K562 (cell line): ENCODE data around the gene MPI. TPM values are rescaled to one million over a fixed set of nuclear protein-coding genes. Genes with fewer than 3 reads are reported as not detected.

Source experiments
- ELK1 ChIP-seq: sonication (generic); formaldehyde crosslinking; IDR thresholded peaks from 2 replicates; pipeline ENCODE4 v1.8.1; 2022; ENCODE audit warnings: missing genetic modification reagents
- MEF2D ChIP-seq: conservative IDR thresholded peaks from 2 replicates; pipeline ENCODE4 v1.6.1; 2016; ENCODE audit warnings: low read depth, missing genetic modification characterization, missing compliant biosample characterization
- NEUROD1 ChIP-seq: fragments of 150-350 bp; IDR thresholded peaks from 2 replicates; pipeline ENCODE4 v1.6.1; 2014; ENCODE audit warnings: borderline replicate concordance, low read length, low read depth; ENCODE audit not compliant: partially characterized antibody
- NFATC3 ChIP-seq: fragments of 450-650 bp; IDR thresholded peaks from 2 replicates; pipeline ENCODE4 v1.6.1; 2017; ENCODE audit warnings: mild to moderate bottlenecking
- SNIP1 ChIP-seq: fragments of 450-650 bp; IDR thresholded peaks from 2 replicates; pipeline ENCODE4 v1.7.1; 2017; ENCODE audit warnings: low read depth, mild to moderate bottlenecking
- TCF7 ChIP-seq: sonication (generic); IDR thresholded peaks from 2 replicates; pipeline ENCODE4 v1.6.1; 2016; ENCODE audit warnings: antibody characterized with exemption, borderline replicate concordance
- polyA plus RNA-seq, 8 experiments: library from polyadenylated mRNA; depleted of rRNA in 4 of 8; stranded (reverse) in 5 of 8; unstranded in 3 of 8; fragments of >200 nt; fragmentation: Nextera tagmentation in 2 of 8; fragmentation: Illumina TruSeq in 1 of 8; extraction: Ambion mirVana in 2 of 8; extraction: Trizol in 1 of 8; gene quantifications; 2 replicates each; pipeline versions ENCODE4 v1.2.1 to v1.2.3, GENCODE V29; 2011 to 2014; ENCODE audit warnings: inconsistent platforms in 1 of 8, missing spikeins in 1 of 8
- total RNA-seq, 7 experiments: library from RNA; depleted of rRNA in 6 of 7; stranded (reverse); fragments of >200 nt in 6 of 7; fragmentation: Illumina TruSeq in 2 of 7; extraction: Trizol in 2 of 7; gene quantifications; 2 replicates each; pipeline versions ENCODE4 v1.2.1 to v1.2.3, GENCODE V29; 2011 to 2021; ENCODE audit warnings: low replicate concordance in 1 of 7
- TF ChIP-seq, protein P1 (sequence below): fragments of 450-650 bp; IDR thresholded peaks from 2 replicates; pipeline ENCODE4 v1.6.1; 2016; ENCODE audit warnings: mild to moderate bottlenecking, moderate library complexity
- TF ChIP-seq, protein P2 (sequence below): sonication (generic); formaldehyde crosslinking; IDR thresholded peaks from 2 replicates; pipeline ENCODE4 v1.8.0; 2022; ENCODE audit warnings: missing genetic modification reagents, mild to moderate bottlenecking, borderline replicate concordance
- TF ChIP-seq, protein P3 (sequence below): sonication (generic); formaldehyde crosslinking; IDR thresholded peaks from 2 replicates; pipeline ENCODE4 v1.8.1; 2023; ENCODE audit warnings: mild to moderate bottlenecking, missing genetic modification reagents

The MPI gene
- total and polyA plus RNA-seq, 9 of the 15 experiments (the other 6 are each of a cell fraction or from before 2014, with no cell fraction given), result 30.7 to 105 (median 40.5) TPM

GRCh38 chr15:74842581-74843444, 47.0 kb upstream of the MPI start, which contains the start of gene ULK3 (continued):
- TF ChIP-seq NEUROD1 (peak; percentile 22), MEF2D (tag) (no peak), ELK1 (CRISPR knock-in tag) (no peak), NFATC3 (no peak), SNIP1 (no peak), TCF7 (no peak)
- TF ChIP-seq, protein P1, sequence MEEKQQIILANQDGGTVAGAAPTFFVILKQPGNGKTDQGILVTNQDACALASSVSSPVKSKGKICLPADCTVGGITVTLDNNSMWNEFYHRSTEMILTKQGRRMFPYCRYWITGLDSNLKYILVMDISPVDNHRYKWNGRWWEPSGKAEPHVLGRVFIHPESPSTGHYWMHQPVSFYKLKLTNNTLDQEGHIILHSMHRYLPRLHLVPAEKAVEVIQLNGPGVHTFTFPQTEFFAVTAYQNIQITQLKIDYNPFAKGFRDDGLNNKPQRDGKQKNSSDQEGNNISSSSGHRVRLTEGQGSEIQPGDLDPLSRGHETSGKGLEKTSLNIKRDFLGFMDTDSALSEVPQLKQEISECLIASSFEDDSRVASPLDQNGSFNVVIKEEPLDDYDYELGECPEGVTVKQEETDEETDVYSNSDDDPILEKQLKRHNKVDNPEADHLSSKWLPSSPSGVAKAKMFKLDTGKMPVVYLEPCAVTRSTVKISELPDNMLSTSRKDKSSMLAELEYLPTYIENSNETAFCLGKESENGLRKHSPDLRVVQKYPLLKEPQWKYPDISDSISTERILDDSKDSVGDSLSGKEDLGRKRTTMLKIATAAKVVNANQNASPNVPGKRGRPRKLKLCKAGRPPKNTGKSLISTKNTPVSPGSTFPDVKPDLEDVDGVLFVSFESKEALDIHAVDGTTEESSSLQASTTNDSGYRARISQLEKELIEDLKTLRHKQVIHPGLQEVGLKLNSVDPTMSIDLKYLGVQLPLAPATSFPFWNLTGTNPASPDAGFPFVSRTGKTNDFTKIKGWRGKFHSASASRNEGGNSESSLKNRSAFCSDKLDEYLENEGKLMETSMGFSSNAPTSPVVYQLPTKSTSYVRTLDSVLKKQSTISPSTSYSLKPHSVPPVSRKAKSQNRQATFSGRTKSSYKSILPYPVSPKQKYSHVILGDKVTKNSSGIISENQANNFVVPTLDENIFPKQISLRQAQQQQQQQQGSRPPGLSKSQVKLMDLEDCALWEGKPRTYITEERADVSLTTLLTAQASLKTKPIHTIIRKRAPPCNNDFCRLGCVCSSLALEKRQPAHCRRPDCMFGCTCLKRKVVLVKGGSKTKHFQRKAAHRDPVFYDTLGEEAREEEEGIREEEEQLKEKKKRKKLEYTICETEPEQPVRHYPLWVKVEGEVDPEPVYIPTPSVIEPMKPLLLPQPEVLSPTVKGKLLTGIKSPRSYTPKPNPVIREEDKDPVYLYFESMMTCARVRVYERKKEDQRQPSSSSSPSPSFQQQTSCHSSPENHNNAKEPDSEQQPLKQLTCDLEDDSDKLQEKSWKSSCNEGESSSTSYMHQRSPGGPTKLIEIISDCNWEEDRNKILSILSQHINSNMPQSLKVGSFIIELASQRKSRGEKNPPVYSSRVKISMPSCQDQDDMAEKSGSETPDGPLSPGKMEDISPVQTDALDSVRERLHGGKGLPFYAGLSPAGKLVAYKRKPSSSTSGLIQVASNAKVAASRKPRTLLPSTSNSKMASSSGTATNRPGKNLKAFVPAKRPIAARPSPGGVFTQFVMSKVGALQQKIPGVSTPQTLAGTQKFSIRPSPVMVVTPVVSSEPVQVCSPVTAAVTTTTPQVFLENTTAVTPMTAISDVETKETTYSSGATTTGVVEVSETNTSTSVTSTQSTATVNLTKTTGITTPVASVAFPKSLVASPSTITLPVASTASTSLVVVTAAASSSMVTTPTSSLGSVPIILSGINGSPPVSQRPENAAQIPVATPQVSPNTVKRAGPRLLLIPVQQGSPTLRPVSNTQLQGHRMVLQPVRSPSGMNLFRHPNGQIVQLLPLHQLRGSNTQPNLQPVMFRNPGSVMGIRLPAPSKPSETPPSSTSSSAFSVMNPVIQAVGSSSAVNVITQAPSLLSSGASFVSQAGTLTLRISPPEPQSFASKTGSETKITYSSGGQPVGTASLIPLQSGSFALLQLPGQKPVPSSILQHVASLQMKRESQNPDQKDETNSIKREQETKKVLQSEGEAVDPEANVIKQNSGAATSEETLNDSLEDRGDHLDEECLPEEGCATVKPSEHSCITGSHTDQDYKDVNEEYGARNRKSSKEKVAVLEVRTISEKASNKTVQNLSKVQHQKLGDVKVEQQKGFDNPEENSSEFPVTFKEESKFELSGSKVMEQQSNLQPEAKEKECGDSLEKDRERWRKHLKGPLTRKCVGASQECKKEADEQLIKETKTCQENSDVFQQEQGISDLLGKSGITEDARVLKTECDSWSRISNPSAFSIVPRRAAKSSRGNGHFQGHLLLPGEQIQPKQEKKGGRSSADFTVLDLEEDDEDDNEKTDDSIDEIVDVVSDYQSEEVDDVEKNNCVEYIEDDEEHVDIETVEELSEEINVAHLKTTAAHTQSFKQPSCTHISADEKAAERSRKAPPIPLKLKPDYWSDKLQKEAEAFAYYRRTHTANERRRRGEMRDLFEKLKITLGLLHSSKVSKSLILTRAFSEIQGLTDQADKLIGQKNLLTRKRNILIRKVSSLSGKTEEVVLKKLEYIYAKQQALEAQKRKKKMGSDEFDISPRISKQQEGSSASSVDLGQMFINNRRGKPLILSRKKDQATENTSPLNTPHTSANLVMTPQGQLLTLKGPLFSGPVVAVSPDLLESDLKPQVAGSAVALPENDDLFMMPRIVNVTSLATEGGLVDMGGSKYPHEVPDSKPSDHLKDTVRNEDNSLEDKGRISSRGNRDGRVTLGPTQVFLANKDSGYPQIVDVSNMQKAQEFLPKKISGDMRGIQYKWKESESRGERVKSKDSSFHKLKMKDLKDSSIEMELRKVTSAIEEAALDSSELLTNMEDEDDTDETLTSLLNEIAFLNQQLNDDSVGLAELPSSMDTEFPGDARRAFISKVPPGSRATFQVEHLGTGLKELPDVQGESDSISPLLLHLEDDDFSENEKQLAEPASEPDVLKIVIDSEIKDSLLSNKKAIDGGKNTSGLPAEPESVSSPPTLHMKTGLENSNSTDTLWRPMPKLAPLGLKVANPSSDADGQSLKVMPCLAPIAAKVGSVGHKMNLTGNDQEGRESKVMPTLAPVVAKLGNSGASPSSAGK, result peak; percentile 93
- TF ChIP-seq, protein P2, sequence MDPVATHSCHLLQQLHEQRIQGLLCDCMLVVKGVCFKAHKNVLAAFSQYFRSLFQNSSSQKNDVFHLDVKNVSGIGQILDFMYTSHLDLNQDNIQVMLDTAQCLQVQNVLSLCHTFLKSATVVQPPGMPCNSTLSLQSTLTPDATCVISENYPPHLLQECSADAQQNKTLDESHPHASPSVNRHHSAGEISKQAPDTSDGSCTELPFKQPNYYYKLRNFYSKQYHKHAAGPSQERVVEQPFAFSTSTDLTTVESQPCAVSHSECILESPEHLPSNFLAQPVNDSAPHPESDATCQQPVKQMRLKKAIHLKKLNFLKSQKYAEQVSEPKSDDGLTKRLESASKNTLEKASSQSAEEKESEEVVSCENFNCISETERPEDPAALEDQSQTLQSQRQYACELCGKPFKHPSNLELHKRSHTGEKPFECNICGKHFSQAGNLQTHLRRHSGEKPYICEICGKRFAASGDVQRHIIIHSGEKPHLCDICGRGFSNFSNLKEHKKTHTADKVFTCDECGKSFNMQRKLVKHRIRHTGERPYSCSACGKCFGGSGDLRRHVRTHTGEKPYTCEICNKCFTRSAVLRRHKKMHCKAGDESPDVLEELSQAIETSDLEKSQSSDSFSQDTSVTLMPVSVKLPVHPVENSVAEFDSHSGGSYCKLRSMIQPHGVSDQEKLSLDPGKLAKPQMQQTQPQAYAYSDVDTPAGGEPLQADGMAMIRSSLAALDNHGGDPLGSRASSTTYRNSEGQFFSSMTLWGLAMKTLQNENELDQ (CRISPR knock-in tag), result no peak
- TF ChIP-seq, protein P3, sequence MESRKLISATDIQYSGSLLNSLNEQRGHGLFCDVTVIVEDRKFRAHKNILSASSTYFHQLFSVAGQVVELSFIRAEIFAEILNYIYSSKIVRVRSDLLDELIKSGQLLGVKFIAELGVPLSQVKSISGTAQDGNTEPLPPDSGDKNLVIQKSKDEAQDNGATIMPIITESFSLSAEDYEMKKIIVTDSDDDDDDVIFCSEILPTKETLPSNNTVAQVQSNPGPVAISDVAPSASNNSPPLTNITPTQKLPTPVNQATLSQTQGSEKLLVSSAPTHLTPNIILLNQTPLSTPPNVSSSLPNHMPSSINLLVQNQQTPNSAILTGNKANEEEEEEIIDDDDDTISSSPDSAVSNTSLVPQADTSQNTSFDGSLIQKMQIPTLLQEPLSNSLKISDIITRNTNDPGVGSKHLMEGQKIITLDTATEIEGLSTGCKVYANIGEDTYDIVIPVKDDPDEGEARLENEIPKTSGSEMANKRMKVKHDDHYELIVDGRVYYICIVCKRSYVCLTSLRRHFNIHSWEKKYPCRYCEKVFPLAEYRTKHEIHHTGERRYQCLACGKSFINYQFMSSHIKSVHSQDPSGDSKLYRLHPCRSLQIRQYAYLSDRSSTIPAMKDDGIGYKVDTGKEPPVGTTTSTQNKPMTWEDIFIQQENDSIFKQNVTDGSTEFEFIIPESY (CRISPR knock-in tag), result no peak; the same call in 1 of the 2 replicates
